HG03354 (cell line): ENCODE results near the gene CKAP4.

Source experiments
- ATAC-seq: cut with Tn5 transposase; IDR thresholded peaks from one replicate; pipeline ENCODE4 v1.9.1; 2021; ENCODE audit warnings: mild to moderate bottlenecking; ENCODE audit not compliant: unreplicated experiment, poor library complexity, severe bottlenecking

The CKAP4 gene

DNA sequence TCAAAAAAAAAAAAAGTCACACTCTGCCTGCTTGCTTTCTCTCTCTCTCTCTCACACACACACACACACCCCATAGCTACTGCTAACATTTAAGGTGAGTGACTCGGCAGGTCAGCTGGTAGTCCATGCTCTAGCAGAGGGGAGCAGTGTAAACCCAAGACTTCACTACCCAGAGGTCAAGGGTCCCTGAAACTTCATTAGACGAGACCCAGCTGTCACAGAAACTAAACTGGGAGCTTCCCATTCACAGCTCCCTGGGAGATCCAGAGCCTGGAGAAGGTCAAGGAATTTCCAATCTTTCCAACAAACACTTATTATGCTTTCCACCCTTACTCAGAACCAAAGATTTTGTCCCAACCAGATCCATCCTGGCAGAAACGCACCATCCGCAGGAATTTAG lies 33.2 kb downstream of the CKAP4 start:
- no peak for ATAC-seq

DNA sequence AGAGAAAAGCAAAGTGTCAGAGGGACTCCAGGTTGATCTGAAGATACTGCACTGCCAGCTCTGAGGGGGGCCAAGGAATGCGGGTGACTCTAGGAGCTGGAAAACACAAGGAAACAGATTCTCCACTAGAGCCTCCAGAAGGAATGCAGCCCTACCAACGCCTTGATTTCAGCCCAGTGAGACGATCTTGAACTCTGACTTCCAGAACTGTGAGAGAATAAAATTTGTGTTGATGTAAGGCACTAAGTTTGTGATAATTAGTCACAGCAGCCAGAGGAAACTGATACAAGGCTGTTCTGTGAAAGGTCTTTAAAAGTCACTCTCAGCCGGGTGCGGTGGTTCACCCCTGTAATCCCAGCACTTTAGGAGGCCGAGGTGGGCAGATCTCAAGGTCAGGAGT lies 34.2 kb downstream of the CKAP4 start:
- ATAC-seq = no peak

DNA sequence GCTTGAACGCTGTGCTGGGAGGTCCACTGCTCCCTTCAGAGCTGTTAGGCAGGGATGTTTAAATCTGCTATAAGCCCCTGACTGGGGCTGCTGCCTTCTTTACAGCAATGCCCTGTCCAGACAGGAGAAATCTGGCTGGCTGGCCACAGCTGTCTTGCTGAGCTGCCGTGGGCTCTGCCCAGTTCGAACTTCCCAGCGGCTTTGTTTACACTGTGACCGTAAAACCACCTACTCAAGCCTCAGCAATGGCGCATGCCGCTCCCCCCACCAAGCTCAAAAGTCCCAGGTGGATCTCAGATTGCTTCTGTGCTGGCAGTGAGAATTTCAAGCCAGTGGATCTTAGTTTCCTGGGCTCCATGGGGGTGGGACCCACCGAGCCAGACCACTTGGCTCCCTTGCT lies 35.8 kb downstream of the CKAP4 start:
- ATAC-seq = no peak

DNA sequence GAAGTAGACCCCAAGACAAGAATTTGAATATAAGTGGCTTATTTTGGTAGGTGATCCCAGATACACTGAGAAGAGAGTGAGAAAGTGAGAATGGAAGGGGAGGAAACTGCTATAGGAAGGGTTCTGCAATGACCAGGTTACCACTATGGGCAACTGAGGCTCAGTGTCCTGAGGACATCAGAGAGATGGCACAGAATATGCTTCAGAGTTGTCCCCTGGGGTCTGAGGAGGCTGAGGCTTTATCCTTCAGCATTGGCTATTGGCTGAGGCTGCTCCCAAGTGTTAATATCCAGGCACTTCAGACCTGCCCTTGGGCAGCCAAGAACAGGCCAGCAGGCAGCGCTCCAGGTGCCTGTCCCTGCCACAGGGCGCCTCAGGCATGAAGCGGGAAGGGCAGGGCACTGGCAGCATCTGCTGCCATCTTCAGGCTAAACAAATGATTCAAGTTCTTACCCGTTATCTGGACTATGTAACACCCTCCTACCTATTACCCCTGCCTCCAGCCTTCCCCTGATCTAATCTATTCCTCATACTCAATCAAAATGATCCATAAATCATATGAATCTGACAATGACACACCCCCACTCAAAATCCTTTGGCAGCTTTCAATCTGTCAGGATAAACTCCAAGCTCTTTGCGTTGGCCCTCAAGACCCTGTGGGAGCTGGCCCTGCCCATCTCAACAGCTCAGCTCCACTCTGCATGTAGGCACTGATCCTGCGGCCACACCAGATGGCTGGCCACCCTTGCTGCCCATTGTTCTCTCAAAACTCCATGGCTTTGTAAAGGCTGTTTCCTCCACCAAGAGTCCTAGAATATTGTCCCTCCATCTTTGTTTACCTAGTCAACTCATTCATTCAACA lies 42.4 kb downstream of the CKAP4 start:
- ATAC-seq = no peak

DNA sequence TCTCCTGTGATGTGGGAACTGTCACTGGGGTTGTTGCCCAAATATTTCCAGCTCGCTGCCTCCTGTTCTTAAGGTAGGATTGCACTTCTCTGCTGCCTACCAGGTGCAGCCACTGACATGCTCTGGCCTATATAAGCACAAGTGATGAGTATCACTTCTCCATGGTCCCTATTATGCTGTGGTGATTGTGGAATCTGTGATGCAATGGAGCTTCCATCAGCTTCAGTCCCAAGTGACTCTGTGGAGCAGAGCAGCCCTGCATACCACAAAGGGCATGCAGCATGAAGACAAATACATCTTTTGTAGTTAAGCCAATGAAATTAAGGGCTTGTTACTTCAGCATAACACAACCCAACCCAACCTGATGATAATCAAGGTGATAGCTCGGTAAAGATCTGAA lies 43.5 kb downstream of the CKAP4 start:
- no peak for ATAC-seq

DNA sequence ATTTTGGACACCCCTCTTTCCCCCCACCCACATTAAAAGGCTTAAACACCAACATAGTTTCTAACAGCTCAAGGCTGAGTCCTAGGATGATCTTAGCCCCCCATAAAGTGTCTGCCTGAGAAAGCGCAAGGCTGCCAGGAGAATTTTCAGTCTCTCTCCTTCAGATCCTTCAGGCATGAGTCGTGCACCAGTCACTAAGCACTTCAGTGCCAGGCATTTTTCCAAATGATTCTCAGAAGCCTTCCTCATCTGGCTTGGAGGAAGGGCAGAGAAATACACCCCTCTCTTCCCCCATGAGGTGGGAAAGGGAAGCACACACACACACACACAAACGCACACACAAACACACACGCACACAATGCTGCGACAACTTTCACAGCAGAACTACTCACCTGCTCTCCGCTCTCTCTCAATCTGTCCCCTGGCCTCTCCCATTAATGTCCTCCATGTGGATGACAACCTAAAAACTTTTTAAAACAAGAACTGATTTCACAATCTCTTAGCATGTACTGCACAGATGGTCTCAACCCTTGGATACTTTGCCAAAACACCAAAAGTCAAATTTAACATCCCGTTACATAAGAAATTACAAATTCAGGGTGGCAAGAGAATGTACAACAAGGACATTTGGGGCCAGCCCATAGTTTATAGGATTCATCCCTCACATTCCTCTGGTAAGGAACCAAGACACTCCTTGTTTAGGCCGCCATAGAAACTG lies 49.8 kb downstream of the CKAP4 start:
- ATAC-seq = no peak

DNA sequence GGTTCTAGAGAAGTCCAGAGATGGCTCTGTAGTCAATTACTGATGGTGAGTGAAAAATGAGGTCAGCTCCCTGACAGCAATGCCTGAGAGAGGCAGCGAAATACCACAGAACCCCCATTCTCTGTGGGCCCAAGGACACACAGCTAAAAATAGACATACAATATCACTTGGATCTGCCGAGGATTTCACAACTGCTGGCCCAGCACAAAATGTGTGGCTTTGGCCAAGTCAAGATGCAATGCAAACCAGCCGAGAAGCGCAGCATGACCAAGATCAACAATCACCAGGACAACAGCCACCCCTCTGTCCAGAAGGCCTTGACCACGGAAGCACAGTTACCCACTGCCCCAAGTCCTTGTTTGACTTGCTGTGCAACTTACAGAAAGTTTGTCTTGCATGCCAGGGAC lies 52.2 kb downstream of the CKAP4 start:
- ATAC-seq = no peak

DNA sequence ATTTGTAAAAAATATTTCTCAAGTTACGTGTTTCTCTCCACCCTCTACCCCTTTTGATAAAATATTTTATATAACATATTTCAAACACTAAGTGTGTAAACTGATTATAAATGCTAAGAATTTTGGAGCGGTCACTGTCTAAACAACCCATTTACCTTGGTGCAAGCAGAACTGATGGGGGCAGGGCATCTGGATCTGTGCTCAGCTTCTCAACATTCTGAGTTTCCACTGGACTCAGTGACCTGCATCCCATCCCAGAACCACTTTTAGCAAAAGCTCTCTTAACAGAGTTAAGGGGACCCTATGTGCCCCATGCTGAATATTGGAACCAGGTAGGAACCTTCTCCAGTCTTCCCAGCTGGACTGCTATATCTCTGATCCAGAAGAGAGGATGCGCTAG lies 53.5 kb downstream of the CKAP4 start:
- no peak for ATAC-seq

DNA sequence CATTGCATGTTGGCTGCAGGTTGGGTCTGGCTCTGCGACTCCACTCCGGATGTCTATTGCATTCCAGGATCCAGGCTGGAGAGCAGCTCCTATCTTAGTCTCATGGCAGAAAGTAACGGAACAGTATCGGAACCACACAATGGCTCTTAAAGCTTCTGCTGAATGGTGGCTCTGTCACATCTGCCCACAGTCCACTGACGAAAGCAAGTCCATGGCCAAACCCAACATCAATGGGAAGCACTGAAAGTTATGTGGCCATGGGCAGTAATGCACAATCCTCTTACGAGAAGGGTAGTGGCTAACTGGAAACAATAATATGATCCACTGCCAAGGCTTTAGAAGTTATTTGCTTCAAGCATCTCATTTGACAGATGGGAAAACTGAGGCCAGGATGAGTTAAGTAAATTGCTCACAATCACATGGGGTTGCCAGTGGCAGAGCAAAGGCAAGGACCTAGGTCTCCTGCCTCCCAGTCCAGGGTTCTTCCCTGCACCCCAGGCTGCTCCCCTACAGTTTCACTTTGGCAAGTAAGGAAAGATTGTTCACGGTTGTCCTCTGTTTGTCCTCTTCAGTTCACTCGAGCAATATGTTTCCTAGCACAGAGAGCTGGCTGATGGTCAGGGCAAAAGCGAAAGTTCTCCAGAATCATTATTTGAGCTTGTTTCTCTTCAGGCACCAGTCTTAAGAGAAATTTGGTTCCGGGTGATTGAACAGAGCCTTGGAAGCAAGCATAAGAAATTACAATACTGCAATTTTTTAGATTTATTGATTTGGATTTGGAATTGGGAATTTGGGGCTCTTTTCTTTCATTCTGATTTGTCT lies 54.2 kb downstream of the CKAP4 start:
- no peak for ATAC-seq

DNA sequence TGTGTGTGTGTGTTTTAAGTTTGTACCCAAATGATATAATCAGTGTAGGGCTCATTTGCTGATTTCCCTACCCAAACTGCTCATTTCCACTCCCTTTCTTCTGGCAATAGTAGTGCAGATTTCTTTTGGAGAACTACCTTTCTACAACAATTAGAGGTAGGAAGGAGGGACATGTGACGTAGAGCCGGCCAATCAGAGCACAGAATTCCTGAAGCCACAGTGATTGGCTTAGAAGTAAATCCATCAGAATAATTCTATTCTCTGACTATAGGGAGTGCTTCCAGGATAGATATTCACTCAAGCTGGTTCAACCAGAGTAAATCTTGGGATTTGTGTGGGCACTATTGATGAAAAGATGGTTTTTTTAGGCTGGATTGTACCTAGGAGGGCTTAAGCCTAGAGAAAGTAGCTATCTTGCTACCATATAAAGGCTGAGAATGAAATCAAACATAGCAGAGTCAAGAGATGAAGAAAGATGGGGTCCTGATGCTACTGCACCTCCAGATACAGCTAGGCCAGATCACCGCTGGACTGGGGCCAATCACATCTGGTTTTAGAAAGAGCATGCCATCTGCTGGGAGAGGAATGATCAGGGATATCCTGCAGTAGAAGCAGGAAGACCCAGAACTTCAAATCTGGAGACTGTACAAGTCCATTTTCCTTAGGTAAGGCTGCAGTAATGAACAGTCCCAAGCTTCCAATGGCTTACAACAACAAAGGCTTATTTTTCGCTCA lies 55.0 kb downstream of the CKAP4 start:
- ATAC-seq = no peak

DNA sequence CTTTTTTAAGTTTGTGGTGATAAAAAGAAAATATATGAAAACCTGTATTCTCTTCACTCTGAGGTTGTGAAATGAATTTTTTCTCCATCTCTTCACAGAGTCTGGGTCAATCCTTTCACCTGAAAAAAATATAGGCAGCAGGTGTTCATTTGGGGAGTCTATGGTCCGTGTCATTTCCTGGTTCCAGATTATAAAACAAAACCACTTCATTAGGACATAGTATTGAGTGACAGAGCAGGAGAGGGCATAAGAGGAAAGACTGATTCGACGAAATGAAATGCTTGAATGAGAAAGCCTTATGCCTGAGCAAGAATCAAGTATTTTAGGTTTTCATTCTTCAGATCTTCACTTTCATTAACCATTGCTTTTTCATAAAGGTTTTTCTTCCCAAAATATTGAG lies 57.2 kb downstream of the CKAP4 start:
- ATAC-seq = no peak

DNA sequence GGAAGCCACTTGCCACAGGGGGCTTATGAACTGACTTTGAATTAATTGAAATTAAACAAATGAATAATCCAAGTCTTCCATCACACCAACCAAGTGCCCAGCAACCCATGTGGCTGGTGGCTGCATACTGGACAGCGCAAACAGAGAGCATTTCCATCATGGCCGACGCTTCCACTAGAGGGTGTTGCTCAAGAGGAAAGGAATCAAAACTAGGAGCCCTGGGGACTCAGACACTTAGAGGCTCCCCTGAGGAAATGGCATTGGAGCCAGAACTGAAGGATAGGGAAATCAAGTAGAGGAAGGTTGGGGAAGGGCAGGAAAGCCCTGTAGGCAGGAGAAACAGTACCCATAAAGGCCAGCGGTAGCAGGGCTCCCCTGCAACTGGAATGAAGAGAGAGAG lies 58.5 kb downstream of the CKAP4 start:
- no peak for ATAC-seq

DNA sequence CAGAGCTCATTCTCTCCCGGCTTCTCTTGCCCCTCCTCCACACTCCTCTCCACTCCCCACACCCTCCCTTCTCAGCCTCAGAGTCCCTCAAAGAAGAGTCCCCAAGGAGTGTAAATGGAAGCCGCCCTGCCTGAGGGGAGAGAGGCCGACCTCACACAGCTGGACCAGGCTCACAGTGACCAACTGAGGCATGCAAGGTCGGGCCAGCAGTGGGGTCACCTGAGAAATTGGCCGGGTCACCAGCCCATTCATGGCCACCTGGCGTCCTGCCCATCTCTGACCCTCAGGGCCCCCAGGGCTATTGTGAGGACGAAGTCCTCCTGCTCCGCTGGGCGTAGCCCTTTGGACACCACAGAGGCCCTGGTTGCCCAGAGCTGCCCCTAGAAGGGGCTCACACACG lies 59.6 kb downstream of the CKAP4 start:
- ATAC-seq = no peak
